NOMO-1 (cell line): ENCODE results near the gene FHIP1A.

Experiments
- DNase-seq, 2 experiments: peaks; one replicate each; lab custom pipeline; 2025; ENCODE audit not compliant: unreplicated experiment in 2 of 2; lab: John Stamatoyannopoulos, UW

FHIP1A gene

GRCh38 chr4:151446208-151446607 is 37.2 kb downstream of the FHIP1A start:
- DNase-seq: no peak

- DNase-seq: no peak
Observed at GRCh38 chr4:151454513-151454912, 45.5 kb downstream of the FHIP1A start.

GRCh38 chr4:151455212-151455611 is 46.2 kb downstream of the FHIP1A start:
- DNase-seq: no peak

- DNase-seq: no peak
Observed at GRCh38 chr4:151458148-151458547, 49.2 kb downstream of the FHIP1A start.
